ENCODE results near the gene MDGA2.

- TF ChIP-seq, protein P1, sequence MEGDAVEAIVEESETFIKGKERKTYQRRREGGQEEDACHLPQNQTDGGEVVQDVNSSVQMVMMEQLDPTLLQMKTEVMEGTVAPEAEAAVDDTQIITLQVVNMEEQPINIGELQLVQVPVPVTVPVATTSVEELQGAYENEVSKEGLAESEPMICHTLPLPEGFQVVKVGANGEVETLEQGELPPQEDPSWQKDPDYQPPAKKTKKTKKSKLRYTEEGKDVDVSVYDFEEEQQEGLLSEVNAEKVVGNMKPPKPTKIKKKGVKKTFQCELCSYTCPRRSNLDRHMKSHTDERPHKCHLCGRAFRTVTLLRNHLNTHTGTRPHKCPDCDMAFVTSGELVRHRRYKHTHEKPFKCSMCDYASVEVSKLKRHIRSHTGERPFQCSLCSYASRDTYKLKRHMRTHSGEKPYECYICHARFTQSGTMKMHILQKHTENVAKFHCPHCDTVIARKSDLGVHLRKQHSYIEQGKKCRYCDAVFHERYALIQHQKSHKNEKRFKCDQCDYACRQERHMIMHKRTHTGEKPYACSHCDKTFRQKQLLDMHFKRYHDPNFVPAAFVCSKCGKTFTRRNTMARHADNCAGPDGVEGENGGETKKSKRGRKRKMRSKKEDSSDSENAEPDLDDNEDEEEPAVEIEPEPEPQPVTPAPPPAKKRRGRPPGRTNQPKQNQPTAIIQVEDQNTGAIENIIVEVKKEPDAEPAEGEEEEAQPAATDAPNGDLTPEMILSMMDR (conservative IDR thresholded peaks at IDR 0.05 in 1 of 2, IDR thresholded peaks at IDR 0.05 in 1 of 2; ENCODE audit: low read depth in 1 of 2, low read length in 2 of 2), result no peak
- TF ChIP-seq EZH2 (IDR thresholded peaks at IDR 0.05; ENCODE audit: low read length, missing control alignments), result no peak
These were observed 495.5 kb downstream of the MDGA2 start for GRCh38 chr14:47179906-47180305.
